ENCODE results near the gene SLC2A9. TPM values are rescaled to one million over a fixed set of nuclear protein-coding genes. Genes with fewer than 3 reads are reported as not detected.

SLC2A9 gene
- total and polyA plus RNA-seq, 2 of the 4 experiments (the other 2 are of a cell fraction) = 0.72 to 2.1 TPM

DNA sequence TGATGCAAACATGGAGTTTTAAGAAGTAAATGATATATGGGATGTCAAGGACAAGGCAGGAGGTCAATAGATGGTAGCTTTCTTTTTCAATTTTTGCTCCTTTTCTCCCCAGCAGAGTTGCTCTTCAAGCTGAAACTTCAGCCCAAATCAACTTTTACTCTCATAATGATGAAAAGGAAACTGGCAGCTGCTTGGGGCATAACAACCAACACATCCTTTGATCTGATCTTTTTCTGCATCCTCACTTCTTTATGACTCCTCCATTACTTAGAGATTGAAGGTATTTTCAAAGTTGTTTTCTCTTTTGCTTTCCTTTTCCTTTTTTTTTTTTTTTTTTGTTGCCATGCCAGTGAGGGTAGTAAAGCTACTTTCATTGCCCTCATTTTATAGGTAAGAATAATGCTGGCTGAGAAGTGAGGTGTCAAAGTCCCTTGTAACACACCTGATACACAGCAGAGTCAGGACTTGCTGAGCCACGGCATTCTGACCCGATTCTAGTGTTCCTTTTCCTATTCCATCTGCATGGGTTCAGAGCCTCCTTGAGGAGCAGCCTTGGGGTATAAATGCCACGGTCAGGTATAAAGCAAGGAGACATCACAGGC lies 26.9 kb downstream of the SLC2A9 start:
- H2AK9ac ChIP-seq (replicated peaks; ENCODE audit: low read depth, low read length, poor library complexity) = no peak overlapping the region
- no peak overlapping the region for H4K8ac ChIP-seq (ENCODE audit: low read depth in 2 of 2, low read length in 2 of 2)
- TF ChIP-seq CTCF (conservative IDR thresholded peaks at IDR 0.05; ENCODE audit: low read depth, low read length) (no peak), USF2 (IDR thresholded peaks at IDR 0.05; ENCODE audit: low read depth, low read length) (no peak)
- H2BK15ac ChIP-seq (ENCODE audit: low read depth, low read length) = no peak overlapping the region
- H4K5ac ChIP-seq (ENCODE audit: low read depth, low read length) = no peak overlapping the region
- no peaks in the 10 kb centered on the region for H3K36me3 ChIP-seq (ENCODE audit: control insufficient read depth, insufficient read depth, low read length)
- no TSS peak for BruUV-seq (replicated peaks)
- dilution Hi-C loops (cut with HindIII; ENCODE audit: low sequenced_read_pairs, unreplicated experiment) = no loop called here
- H3K18ac ChIP-seq (ENCODE audit: low read depth, low read length) = no peak overlapping the region
- no peak overlapping the region for H2BK20ac ChIP-seq (ENCODE audit: low read depth, low read length)
- DNase-seq (no peak), ATAC-seq (ENCODE audit: low read depth) (no peak)
- no peaks in the 10 kb centered on the region for H3K27me3 ChIP-seq (ENCODE audit: control insufficient read depth, insufficient read depth, low read length)
- intact Hi-C loops (cut with micrococcal nuclease) = no loop called here
- no peak overlapping the region for H3K27ac ChIP-seq (ENCODE audit: insufficient read depth, low read length)
- no peak overlapping the region for H3K9ac ChIP-seq (ENCODE audit: low read depth, low read length)
- no peak overlapping the region for H2BK5ac ChIP-seq (ENCODE audit: low read depth, low read length, poor library complexity, severe bottlenecking)
- H3K14ac ChIP-seq (replicated peaks; ENCODE audit: low read depth, low read length) = no peak overlapping the region
- peaks cover 11% of the 10 kb centered on the region; the same call in 1 of the 2 replicates for H3K4me1 ChIP-seq (ENCODE audit: control insufficient read depth, insufficient read depth, low read length)
- H2AK5ac ChIP-seq (ENCODE audit: low read depth, low read length) = no peak overlapping the region
- peaks cover 9% of the 10 kb centered on the region; the same call in 1 of the 2 replicates for H3K9me1 ChIP-seq (ENCODE audit: insufficient read depth, low read length)
- CTCF ChIA-PET = no interaction called here
- no peak overlapping the region for H3K4ac ChIP-seq (ENCODE audit: low read depth, low read length)
- no peak overlapping the region for H4K91ac ChIP-seq (ENCODE audit: insufficient read depth, low read depth, low read length)
- no peak overlapping the region for H3K4me2 ChIP-seq (ENCODE audit: low read depth, low read length)
- in situ Hi-C loops (cut with MboI; ENCODE audit: low sequenced_read_pairs) = no loop called here
- no peak overlapping the region for H2AFZ ChIP-seq (replicated peaks; ENCODE audit: low read length, poor library complexity)
- no peaks in the 10 kb centered on the region for H4K20me1 ChIP-seq (ENCODE audit: insufficient read depth, low read length)
- H2BK120ac ChIP-seq (ENCODE audit: low read depth, low read length) = no peak overlapping the region
- no peak overlapping the region for H3K4me3 ChIP-seq (ENCODE audit: insufficient read depth, low read depth, low read length)
- H3K79me1 ChIP-seq (ENCODE audit: low read depth in 1 of 2, low read length in 2 of 2) = no peaks in the 10 kb centered on the region
- POLR2A ChIA-PET (ENCODE audit: unreplicated experiment) = no interaction called here
- H3K56ac ChIP-seq (ENCODE audit: extremely low read depth, insufficient read depth, low read length) = no peak overlapping the region
- WGBS, 2 experiments (ENCODE audit: extremely low coverage in 2 of 2, insufficient read length in 1 of 2) = 48% methylated on average over 2 of the region's 3 CpGs; no CpG with 5 or more reads in 1 of the 2 experiments
- H3K9me3 ChIP-seq (ENCODE audit: control insufficient read depth, insufficient read depth, low read length) = no peaks in the 10 kb centered on the region
- H3K23ac ChIP-seq (ENCODE audit: low read depth, low read length) = no peak overlapping the region
